GM12873 (cell line): ENCODE data around the gene MEGF11.

Experiments
- TF ChIP-seq, protein P1 (sequence below): IDR thresholded peaks from 2 replicates; pipeline ENCODE4 v1.5.1; 2012; ENCODE audit warnings: low read depth, mild to moderate bottlenecking, moderate library complexity, low read length, control low read depth; ENCODE audit not compliant: insufficient read depth; ENCODE audit errors: missing control alignments

Gene MEGF11

DNA sequence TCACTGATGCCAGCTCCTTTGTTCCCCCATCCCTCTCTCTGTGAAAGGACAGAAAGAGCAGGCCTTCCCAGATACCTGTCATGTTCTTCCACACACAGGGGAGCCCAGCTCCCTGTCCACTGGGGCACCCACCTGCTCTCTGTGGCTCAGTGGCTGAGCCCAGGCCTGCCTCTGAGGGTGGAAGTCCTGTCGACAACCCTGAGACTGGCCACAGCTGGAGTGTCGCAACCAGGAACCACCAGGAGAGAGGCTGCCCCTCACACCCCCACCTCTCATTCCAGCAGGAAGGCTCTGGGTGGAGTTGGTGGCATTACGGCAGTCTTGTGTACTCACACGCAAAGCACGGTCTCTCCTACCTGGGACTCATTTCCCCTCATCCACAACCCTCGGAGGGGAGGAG is 66.3 kb downstream of the MEGF11 start:
- TF ChIP-seq, protein P1, sequence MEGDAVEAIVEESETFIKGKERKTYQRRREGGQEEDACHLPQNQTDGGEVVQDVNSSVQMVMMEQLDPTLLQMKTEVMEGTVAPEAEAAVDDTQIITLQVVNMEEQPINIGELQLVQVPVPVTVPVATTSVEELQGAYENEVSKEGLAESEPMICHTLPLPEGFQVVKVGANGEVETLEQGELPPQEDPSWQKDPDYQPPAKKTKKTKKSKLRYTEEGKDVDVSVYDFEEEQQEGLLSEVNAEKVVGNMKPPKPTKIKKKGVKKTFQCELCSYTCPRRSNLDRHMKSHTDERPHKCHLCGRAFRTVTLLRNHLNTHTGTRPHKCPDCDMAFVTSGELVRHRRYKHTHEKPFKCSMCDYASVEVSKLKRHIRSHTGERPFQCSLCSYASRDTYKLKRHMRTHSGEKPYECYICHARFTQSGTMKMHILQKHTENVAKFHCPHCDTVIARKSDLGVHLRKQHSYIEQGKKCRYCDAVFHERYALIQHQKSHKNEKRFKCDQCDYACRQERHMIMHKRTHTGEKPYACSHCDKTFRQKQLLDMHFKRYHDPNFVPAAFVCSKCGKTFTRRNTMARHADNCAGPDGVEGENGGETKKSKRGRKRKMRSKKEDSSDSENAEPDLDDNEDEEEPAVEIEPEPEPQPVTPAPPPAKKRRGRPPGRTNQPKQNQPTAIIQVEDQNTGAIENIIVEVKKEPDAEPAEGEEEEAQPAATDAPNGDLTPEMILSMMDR: no peak

DNA sequence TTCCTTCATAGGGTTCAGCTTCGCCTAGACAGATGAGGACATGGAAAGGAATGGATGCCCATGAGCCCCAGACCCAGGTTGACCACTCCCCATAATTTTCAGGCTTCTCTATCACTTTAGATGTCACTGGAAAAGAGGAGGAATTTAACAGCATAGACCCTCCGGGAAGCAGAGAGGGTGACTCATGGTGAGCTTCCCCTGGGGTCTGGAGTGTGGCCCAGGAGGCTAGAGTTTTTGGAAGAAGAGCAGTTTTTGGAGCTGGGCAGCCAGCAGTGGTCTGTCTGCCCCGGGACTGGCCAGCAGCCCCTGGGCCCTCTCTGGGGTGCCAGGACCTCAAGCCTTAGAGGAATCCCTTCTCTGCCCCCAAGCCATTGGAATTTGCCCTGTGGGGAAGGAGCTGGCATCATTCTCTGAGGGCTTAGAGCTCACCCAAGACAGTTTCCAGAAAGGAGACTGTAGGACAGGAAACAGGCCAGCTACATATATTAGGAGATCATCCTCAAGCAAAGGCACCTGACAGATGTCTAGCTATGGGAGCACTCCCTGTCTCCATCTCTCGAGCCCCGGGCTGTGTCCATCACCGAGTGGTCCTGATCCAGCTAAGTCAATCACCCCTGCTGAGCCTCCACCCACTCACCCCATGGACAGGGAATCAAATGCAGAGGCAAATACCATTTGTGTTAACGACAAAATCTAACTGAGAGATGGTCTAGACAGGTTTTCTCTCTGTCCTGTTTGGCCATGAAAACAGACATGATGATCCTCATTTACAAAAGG is 67.3 kb downstream of the MEGF11 start:
- TF ChIP-seq, protein P1: no peak

DNA sequence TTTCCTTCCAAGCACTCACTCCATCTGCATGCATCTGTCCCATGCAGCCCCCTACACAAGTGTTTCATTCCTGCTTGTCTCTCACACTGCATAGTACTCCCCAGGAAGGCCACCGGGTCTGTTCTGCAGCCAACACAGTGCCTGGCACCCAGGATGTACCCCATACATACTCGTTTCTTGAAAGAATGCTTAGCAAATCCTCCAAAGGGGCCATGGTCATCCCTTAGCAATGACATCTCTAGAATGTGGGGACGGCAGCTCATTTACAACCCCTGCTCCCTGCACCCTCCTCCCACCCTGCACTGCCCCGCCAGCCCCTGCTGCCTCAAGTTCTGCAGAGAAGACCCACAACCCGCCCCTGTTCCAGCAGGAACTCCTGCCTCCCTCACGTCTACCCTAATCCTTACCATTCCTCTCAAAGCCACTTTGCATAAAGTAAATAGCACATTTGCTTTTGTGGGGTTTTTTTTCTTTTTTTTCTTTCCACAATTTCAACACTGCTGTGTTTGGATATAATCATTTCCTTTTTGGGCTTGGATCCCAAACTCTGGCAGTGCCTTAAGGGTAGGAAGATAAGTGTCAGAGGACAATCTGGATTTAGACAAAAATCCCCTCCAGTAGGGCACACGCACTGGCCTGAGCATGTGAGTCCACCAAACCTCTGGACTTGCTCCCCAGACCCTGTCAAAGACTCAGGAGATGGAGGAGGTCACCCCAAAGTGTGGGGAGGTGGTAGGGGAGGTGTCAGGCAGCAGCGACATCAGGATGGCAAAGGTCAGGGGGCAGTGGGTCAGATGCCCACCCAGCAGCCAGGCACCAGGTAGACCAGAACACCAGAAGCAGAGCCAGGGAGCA is 68.4 kb downstream of the MEGF11 start:
- TF ChIP-seq, protein P1: no peak

DNA sequence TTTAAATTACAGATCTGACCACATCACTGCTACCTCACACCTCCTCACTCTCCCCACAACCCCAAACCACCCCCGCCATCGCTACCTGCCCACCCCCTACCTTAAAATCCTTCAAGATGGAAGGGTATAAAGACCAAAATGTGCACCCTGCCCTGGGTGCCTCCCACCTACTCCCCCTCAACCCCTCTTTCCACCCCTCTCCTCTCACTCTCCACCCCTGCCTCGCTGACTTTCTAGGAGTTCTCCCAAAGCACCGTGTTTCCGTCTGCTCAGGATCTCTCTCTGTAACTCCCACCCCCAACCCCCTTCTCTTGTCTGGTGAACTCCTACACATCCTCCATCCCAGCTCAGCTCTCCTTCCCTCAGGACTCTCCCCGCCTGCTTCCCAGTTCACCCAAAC is 69.1 kb downstream of the MEGF11 start:
- TF ChIP-seq, protein P1: no peak

DNA sequence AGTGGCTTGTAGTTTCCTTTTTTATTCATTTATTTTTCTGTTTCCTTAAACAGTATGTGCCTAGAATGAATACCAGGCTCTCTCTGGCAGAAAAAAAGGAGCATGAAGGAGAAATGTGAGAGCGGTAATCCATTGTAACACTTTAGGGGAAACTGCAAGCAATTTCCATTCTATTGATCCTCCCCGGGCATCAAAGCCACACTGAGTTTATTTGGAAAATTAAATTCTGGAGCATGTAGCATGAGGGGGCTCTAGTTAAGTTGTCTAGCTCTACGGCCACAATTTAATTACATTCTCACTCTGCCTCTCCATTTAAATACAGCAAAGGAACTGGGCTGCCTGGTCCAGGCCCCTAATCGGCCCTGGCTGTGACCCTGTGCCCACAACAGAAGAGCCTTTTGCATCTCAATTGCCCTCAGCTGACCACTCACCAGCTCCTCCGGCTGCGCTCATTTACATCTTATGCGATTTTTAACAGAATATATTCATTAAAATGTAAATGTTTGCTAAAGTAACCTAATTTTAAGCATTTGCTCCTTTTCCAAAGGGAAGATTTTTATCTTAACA is 72.9 kb downstream of the MEGF11 start:
- TF ChIP-seq, protein P1: no peak

DNA sequence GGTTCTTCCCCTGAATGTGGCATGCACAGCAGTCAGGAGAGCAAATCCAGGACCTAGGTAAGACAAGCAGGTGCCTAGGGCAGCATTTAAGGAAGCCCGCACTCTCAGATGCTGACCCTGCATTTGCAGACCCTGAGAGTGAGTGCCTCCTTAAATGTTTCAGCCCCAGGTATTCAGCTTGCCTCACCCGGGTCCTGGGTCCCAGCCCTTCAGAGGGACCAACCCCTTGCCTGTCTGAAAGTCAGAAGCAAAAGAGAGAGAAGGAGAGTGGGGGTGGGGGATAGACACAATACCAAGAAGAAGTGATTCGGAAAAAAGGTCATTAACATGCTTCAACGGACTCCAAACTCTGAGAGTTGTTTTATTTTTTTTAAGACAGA is 75.0 kb downstream of the MEGF11 start:
- TF ChIP-seq, protein P1: no peak
